22Rv1 (cell line): ENCODE data around the gene THEM4.

Experiments used
- ZFX ChIP-seq: fragments of 450-650 bp; IDR thresholded peaks from 2 replicates; pipeline ENCODE4 v1.6.1; 2017; ENCODE audit warnings: antibody characterized with exemption, borderline replicate concordance
- TF ChIP-seq, protein P1 (sequence below): fragments of 450-650 bp; IDR thresholded peaks from 2 replicates; pipeline ENCODE4 v1.5.1; 2017; ENCODE audit warnings: mild to moderate bottlenecking

- TF ChIP-seq, protein P1, sequence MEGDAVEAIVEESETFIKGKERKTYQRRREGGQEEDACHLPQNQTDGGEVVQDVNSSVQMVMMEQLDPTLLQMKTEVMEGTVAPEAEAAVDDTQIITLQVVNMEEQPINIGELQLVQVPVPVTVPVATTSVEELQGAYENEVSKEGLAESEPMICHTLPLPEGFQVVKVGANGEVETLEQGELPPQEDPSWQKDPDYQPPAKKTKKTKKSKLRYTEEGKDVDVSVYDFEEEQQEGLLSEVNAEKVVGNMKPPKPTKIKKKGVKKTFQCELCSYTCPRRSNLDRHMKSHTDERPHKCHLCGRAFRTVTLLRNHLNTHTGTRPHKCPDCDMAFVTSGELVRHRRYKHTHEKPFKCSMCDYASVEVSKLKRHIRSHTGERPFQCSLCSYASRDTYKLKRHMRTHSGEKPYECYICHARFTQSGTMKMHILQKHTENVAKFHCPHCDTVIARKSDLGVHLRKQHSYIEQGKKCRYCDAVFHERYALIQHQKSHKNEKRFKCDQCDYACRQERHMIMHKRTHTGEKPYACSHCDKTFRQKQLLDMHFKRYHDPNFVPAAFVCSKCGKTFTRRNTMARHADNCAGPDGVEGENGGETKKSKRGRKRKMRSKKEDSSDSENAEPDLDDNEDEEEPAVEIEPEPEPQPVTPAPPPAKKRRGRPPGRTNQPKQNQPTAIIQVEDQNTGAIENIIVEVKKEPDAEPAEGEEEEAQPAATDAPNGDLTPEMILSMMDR = no peak
- TF ChIP-seq ZFX = no peak
Measured at GRCh38 chr1:151949371-151950193, 40.3 kb upstream of the THEM4 start.
